ENCODE results near the gene CTDSP1. TPM values are rescaled to one million over a fixed set of nuclear protein-coding genes. Genes with fewer than 3 reads are reported as not detected.

The CTDSP1 gene
- total RNA-seq, 1 donor from 2014 or later = 41.8 TPM

DNA sequence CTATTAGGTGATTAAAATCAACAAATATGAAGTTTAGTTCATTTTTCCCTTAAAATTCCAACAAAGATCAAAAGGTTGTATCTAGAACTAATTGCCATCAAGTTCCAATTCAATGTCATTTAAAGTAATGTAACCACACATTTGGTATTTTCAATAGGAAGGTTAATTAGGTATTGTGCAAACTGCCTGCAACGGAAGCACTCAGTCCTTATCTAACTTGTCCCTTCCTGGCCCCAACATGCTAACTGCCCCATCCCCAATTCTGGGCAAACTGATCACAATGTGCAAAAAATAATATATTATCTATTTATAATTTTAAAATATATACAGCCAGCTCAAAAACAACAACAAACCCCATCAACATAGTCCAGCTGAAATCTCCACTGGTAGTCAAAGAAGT is 52.4 kb downstream of the CTDSP1 start:
- no peak for DNase-seq (ENCODE audit: low read depth)
- Mint-ChIP-seq H3K27me3 (ENCODE audit: low read depth, unreplicated experiment) (no peaks in the 10 kb centered on the region), H3K4me3 (ENCODE audit: unreplicated experiment) (no peak overlapping the region), H3K36me3 (ENCODE audit: low read depth, unreplicated experiment) (peaks cover 2% of the 10 kb centered on the region), H3K4me1 (ENCODE audit: low read depth, unreplicated experiment) (peaks cover 3% of the 10 kb centered on the region), H3K27ac (ENCODE audit: unreplicated experiment) (no peak overlapping the region), H3K9me3 (ENCODE audit: unreplicated experiment) (no peaks in the 10 kb centered on the region)
- Histone ChIP-seq H4K20me1 (ENCODE audit: insufficient read depth, low read length) (no peaks in the 10 kb centered on the region), H3K9ac (ENCODE audit: low read length) (no peak overlapping the region), H3K27ac (ENCODE audit: low read depth, low read length) (no peak overlapping the region), H3K27me3 (ENCODE audit: insufficient read depth, low read length) (no peaks in the 10 kb centered on the region), H2AFZ (ENCODE audit: low read depth, low read length) (no peak overlapping the region), H3K36me3 (ENCODE audit: insufficient read depth, low read length) (peaks cover 12% of the 10 kb centered on the region), H3K4me3 (ENCODE audit: insufficient read depth, low read depth, low read length) (no peak overlapping the region), H3K4me2 (ENCODE audit: low read length) (no peak overlapping the region), H3K79me2 (ENCODE audit: insufficient read depth, low read length) (no peaks in the 10 kb centered on the region), H3K4me1 (ENCODE audit: insufficient read depth, low read length) (peaks cover 7% of the 10 kb centered on the region), H3K9me3 (ENCODE audit: insufficient read depth, low read depth, low read length) (no peaks in the 10 kb centered on the region)
- FAIRE-seq = no peak
- TF ChIP-seq EZH2 (IDR thresholded peaks at IDR 0.05; ENCODE audit: insufficient read depth, low read length) = no peak
- TF ChIP-seq, protein P1, sequence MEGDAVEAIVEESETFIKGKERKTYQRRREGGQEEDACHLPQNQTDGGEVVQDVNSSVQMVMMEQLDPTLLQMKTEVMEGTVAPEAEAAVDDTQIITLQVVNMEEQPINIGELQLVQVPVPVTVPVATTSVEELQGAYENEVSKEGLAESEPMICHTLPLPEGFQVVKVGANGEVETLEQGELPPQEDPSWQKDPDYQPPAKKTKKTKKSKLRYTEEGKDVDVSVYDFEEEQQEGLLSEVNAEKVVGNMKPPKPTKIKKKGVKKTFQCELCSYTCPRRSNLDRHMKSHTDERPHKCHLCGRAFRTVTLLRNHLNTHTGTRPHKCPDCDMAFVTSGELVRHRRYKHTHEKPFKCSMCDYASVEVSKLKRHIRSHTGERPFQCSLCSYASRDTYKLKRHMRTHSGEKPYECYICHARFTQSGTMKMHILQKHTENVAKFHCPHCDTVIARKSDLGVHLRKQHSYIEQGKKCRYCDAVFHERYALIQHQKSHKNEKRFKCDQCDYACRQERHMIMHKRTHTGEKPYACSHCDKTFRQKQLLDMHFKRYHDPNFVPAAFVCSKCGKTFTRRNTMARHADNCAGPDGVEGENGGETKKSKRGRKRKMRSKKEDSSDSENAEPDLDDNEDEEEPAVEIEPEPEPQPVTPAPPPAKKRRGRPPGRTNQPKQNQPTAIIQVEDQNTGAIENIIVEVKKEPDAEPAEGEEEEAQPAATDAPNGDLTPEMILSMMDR (IDR thresholded peaks at IDR 0.05; ENCODE audit: insufficient read depth, low read depth, low read length) = no peak

Small RNA genes within 50 kb of the gene (microRNA-seq; reads per million reads assigned to microRNA genes)
- gene MIR26B = 23,511 reads per million, percentile 98 among the genes with 10 or more reads in this experiment

Other genes with a start within 250 kb of the CTDSP1 start
- not detected in 2 replicates for gene CXCR1, start 232.9 kb upstream of the CTDSP1 start, total RNA-seq
- 521 and 535 TPM in 2 replicates for gene ARPC2, start 182.7 kb upstream of the CTDSP1 start, total RNA-seq
- 0.55 and 0.70 TPM in 2 replicates for gene GPBAR1, start 138.9 kb upstream of the CTDSP1 start, total RNA-seq
- 78.8 and 87.3 TPM in 2 replicates for gene AAMP, start 129.7 kb upstream of the CTDSP1 start, total RNA-seq
- gene PNKD, start 129.3 kb upstream of the CTDSP1 start, total RNA-seq = 40.9 and 43.3 TPM in 2 replicates
- gene TMBIM1, start 107.4 kb upstream of the CTDSP1 start, total RNA-seq = 34.8 and 37.2 TPM in 2 replicates
- 0.23 TPM in 1 of 2 replicates, not detected in the other for gene CATIP, start 43.0 kb upstream of the CTDSP1 start, total RNA-seq
- not detected in 2 replicates for gene SLC11A1, start 17.6 kb upstream of the CTDSP1 start, total RNA-seq
- gene VIL1, start 19.3 kb downstream of the CTDSP1 start, total RNA-seq = not detected in 2 replicates
- gene USP37, start 168.5 kb downstream of the CTDSP1 start, total RNA-seq = 5.6 and 6.4 TPM in 2 replicates
- 34.6 and 35.6 TPM in 2 replicates for gene CNOT9, start 169.0 kb downstream of the CTDSP1 start, total RNA-seq
- gene PLCD4, start 208.0 kb downstream of the CTDSP1 start, total RNA-seq = 0.86 and 0.89 TPM in 2 replicates

Data from astrocyte (in vitro differentiated cells and primary cell).